GM20000 (cell line): ENCODE measurements around the gene GALE.
A peak's percentile ranks its signal among the peaks of the same experiment; 100 is the strongest.

ENCODE experiments used
- DNase-seq: peaks from one replicate; pipeline ENCODE4 v3.0.0; 2012; ENCODE audit warnings: low spot score
- CTCF ChIP-seq: IDR thresholded peaks from 2 replicates; pipeline ENCODE4 v1.5.1; 2012; ENCODE audit warnings: mild to moderate bottlenecking, control low read depth; ENCODE audit errors: extremely low read depth, missing control alignments

The GALE gene

DNA sequence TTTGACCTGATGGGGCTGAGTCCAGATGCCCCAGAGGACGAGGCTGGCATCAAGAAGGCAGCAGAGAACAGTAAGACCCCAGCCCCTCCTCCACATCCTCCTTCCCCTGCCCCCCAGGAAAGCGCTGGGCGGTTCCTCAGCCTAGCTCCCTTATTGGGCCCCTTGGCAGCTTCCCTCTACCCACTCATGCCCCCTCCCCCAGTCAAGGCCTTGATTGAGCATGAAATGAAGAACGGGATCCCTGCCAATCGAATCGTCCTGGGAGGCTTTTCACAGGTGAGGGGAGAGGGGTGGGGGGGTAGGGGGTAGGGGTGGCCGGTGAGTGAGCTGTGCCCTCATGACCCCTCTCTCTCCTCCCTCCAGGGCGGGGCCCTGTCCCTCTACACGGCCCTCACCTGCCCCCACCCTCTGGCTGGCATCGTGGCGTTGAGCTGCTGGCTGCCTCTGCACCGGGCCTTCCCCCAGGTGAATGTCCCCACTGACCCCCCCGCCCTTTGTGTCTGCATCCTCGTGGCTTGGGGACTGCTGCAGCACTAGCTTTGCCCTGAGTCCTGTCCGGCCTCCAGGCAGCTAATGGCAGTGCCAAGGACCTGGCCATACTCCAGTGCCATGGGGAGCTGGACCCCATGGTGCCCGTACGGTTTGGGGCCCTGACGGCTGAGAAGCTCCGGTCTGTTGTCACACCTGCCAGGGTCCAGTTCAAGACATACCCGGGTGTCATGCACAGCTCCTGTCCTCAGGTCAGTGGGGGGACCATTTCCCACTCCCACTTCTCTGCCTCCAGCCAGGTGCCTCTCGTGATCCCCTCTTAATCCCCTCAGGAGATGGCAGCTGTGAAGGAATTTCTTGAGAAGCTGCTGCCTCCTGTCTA, 6.5 kb downstream of the GALE start:
- no peak for TF ChIP-seq CTCF
- DNase-seq = no peak

GRCh38 chr1:23793018-23793781, 7.4 kb downstream of the GALE start:
- no peak for DNase-seq
- no peak for TF ChIP-seq CTCF

- no peak for TF ChIP-seq CTCF
- DNase-seq = no peak
Measured at GRCh38 chr1:23792151-23792945, 8.2 kb downstream of the GALE start.

- TF ChIP-seq CTCF = no peak
- DNase-seq = peak; percentile 60
Measured at GRCh38 chr1:23791516-23792047, 9.0 kb downstream of the GALE start.

- peak; percentile 91 for DNase-seq
- TF ChIP-seq CTCF = no peak
Measured at GRCh38 chr1:23790696-23791515, 9.6 kb downstream of the GALE start, which contains the start of gene LYPLA2. TSS of gene LYPLA2 (plus strand) at chr1:23791145. CDS start at chr1:23792683, 1,538 bp downstream.

DNA sequence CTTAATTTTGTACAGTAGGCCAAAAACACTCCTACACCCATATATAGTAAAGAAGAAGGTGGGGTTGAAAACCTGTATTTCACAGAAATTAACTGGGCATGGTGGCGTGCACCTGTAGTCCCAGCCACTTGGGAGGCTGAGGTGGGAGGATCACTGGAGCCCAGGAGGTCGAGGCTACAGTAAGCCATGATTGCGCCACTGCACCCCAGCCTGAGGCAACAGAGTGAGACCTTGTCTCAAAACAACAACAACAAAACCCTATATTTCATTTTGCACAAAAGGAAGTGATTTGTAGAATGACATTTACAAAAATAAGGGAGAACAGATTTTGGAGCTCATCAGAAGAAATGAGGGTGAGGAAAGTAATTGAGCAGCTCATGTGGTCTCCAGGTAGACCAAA, 11.9 kb downstream of the GALE start:
- TF ChIP-seq CTCF = no peak
- DNase-seq = no peak
